ENCODE measurements around the gene MYO15B. TPM values are rescaled to one million over a fixed set of nuclear protein-coding genes. Genes with fewer than 3 reads are reported as not detected.

The MYO15B gene
- total and polyA plus RNA-seq, 2 of the 13 experiments (the other 11 are each of a cell fraction or from before 2014, with no cell fraction given): 2.8 to 8.1 TPM

DNA sequence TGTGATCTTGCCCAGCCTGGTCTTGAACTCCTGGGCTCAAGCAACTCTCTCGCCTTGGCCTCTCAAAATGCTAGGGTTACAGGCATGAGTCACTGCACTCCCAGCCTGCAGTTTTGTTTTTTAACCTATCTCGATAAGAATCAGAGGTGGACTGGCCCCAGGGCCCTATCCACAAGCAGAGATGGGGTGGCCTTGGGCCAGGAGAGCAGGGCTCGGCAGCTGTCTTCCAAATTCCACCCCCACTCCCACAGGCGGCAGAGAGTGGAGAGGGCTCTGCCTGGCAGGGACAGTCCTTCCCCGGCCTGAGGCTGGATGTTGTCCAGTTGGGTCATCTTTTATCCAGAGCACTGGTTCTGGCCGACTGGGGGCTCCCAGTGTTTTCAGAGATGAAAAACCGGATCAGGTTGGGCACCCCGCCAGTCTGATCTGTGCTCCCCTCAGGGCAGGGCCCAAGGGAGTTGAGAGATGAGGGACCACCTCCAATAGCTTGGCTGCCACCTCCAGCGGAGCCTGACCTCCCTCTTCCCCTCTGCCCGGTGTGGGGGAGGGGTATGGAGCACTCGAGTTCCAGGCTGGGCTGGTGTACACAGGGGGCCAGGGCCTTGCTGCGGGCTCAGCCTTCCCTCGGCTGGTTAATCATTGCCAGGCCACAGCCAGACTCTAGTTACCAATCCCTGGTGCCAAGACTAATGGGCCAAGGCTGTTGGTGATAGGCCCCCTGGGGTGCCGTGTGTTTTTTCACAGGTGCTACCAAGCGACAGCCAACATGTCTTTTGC lies 30.3 kb upstream of the MYO15B start (continued):
- TF ChIP-seq TERF1 (CRISPR knock-in tag; IDR thresholded peaks at IDR 0.05): no peak
- peak; percentile 96 for TF ChIP-seq STAT6 (CRISPR knock-in tag; IDR thresholded peaks at IDR 0.05; ENCODE audit: borderline replicate concordance)
- no peak for TF ChIP-seq CREB1 (IDR thresholded peaks at IDR 0.05)
- no peak for TF ChIP-seq CREB1 (CRISPR knock-in tag; IDR thresholded peaks at IDR 0.05)
- TF ChIP-seq ZNF781 (CRISPR knock-in tag; IDR thresholded peaks at IDR 0.05; ENCODE audit: borderline replicate concordance, not compliant biosample characterization): no peak
- TF ChIP-seq, protein P1, sequence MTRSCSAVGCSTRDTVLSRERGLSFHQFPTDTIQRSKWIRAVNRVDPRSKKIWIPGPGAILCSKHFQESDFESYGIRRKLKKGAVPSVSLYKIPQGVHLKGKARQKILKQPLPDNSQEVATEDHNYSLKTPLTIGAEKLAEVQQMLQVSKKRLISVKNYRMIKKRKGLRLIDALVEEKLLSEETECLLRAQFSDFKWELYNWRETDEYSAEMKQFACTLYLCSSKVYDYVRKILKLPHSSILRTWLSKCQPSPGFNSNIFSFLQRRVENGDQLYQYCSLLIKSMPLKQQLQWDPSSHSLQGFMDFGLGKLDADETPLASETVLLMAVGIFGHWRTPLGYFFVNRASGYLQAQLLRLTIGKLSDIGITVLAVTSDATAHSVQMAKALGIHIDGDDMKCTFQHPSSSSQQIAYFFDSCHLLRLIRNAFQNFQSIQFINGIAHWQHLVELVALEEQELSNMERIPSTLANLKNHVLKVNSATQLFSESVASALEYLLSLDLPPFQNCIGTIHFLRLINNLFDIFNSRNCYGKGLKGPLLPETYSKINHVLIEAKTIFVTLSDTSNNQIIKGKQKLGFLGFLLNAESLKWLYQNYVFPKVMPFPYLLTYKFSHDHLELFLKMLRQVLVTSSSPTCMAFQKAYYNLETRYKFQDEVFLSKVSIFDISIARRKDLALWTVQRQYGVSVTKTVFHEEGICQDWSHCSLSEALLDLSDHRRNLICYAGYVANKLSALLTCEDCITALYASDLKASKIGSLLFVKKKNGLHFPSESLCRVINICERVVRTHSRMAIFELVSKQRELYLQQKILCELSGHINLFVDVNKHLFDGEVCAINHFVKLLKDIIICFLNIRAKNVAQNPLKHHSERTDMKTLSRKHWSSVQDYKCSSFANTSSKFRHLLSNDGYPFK (CRISPR knock-in tag; IDR thresholded peaks at IDR 0.05; ENCODE audit: borderline replicate concordance): peak; percentile 81
- TF ChIP-seq KLF11 (CRISPR knock-in tag; IDR thresholded peaks at IDR 0.05): no peak
- peak; percentile 68; the same call in 1 of the 2 replicates for TF ChIP-seq ADNP (CRISPR knock-in tag; IDR thresholded peaks at IDR 0.05)
- TF ChIP-seq, protein P2, sequence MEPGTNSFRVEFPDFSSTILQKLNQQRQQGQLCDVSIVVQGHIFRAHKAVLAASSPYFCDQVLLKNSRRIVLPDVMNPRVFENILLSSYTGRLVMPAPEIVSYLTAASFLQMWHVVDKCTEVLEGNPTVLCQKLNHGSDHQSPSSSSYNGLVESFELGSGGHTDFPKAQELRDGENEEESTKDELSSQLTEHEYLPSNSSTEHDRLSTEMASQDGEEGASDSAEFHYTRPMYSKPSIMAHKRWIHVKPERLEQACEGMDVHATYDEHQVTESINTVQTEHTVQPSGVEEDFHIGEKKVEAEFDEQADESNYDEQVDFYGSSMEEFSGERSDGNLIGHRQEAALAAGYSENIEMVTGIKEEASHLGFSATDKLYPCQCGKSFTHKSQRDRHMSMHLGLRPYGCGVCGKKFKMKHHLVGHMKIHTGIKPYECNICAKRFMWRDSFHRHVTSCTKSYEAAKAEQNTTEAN (CRISPR knock-in tag; conservative IDR thresholded peaks at IDR 0.05): no peak
- no peak for TF ChIP-seq NFRKB (IDR thresholded peaks at IDR 0.05)
- no peak for TF ChIP-seq EHMT2 (IDR thresholded peaks at IDR 0.05; ENCODE audit: borderline replicate concordance, low read depth, low read length)
- TF ChIP-seq ZNF609 (CRISPR knock-in tag; IDR thresholded peaks at IDR 0.05; ENCODE audit: borderline replicate concordance): peak; percentile 76; the same call in 1 of the 2 replicates
- TF ChIP-seq ZNF672 (CRISPR knock-in tag; IDR thresholded peaks at IDR 0.05): no peak
- no peak for TF ChIP-seq HCFC1 (IDR thresholded peaks at IDR 0.05; ENCODE audit: low read depth, low read length)
- peak; percentile 66; the same call in 1 of the 2 replicates for TF ChIP-seq NFATC3 (CRISPR knock-in tag; IDR thresholded peaks at IDR 0.05)
- peak; percentile 89 for TF ChIP-seq ZKSCAN5 (CRISPR knock-in tag; IDR thresholded peaks at IDR 0.05)

Data from HepG2 (cell line).